Muscle layer of duodenum (tissue), 2 donors: Measurements from ENCODE around the gene GPALPP1.
"Not testable (repeated sequence)": the region's sequence is repeated elsewhere in the genome, so short reads cannot be mapped to it uniquely, and the experiment has no call there.

Experiments used
- H3K27ac ChIP-seq: one replicate; pipeline ENCODE4 v1.7.0; 2013; ENCODE audit warnings: mild to moderate bottlenecking, low read length
- H3K27me3 ChIP-seq: one replicate; pipeline ENCODE4 v1.7.0; 2013; ENCODE audit warnings: low read depth, mild to moderate bottlenecking, control low read depth, low read length
- H3K36me3 ChIP-seq, 2 donors: one replicate each; pipeline ENCODE4 v1.7.0; 2013; ENCODE audit warnings: low read length in 2 of 2, control low read depth in 1 of 2, mild to moderate bottlenecking in 1 of 2; ENCODE audit not compliant: insufficient read depth in 2 of 2, control insufficient read depth in 1 of 2
- H3K4me1 ChIP-seq, 2 donors: one replicate each; pipeline ENCODE4 v1.7.0; 2013; ENCODE audit warnings: low read length in 2 of 2, mild to moderate bottlenecking in 2 of 2, control low read depth in 1 of 2, moderate library complexity in 1 of 2; ENCODE audit not compliant: insufficient read depth in 2 of 2, control insufficient read depth in 1 of 2
- H3K4me3 ChIP-seq, 2 donors: one replicate each; pipeline ENCODE4 v1.7.0; 2013; ENCODE audit warnings: low read length in 2 of 2, low read depth in 1 of 2, mild to moderate bottlenecking in 1 of 2
- H3K9me3 ChIP-seq, 2 donors: one replicate each; pipeline ENCODE4 v1.7.0; 2013; ENCODE audit warnings: low read length in 2 of 2, control low read depth in 1 of 2, mild to moderate bottlenecking in 1 of 2; ENCODE audit not compliant: control insufficient read depth in 1 of 2
- donor health status: healthy.

The GPALPP1 gene, protein sequence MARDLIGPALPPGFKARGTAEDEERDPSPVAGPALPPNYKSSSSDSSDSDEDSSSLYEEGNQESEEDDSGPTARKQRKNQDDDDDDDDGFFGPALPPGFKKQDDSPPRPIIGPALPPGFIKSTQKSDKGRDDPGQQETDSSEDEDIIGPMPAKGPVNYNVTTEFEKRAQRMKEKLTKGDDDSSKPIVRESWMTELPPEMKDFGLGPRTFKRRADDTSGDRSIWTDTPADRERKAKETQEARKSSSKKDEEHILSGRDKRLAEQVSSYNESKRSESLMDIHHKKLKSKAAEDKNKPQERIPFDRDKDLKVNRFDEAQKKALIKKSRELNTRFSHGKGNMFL

DNA sequence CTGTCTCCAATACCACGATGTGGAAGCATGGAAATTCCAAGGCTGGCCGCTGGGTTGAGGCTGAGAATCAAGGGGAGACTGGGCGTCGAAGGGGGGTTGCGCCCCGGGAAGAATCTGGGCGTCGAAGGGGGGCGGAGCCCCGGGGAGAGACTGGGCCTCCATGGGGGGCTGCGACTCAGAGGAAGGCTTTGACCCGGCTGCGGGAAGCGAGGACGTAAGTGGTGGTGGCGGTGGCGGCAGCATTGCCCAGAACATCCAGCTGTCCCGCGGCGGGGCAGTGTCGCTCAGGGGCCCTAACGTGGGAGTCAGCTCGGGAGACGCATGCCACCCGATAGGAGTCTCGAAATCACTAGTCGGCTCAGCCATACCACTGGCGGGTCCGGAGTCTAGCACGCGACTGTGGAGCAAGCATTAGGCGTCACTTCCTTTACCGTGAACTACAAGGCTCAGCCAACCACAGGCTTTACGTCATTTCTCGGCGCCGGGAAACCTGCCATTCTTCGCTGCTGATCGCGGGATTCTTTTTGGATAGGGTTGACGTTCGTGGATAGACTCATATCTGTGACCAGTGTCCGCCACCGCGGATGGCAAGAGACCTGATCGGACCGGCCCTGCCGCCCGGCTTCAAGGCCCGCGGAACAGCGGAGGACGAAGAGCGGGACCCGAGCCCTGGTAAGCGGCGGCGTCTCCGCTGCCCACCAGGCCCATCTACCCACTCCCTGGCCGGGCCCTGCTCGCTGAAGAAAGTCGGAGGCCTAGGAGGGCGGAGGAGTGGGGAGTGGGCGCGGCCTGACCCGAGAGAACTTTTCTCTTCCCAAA lies at the start of gene GPALPP1, which contains the start of gene NUFIP1:
Gene GPALPP1, plus strand, starts transcription at position 468 of the 819 bp plus-strand sequence. Its CDS starts 117 bp downstream, at position 585.
Gene NUFIP1, minus strand, starts transcription at position 401 of the 819 bp plus-strand sequence. Its CDS starts 35 bp downstream, at position 366.
- Histone ChIP-seq H3K27me3 (no peaks in the 10 kb centered on the region), H3K9me3 (no peaks in the 10 kb centered on the region), H3K4me1 (peaks cover 3 to 38% of the 10 kb centered on the region in 2 donors), H3K36me3 (peaks cover 0 to 7% of the 10 kb centered on the region in 2 donors), H3K4me3 (peak within 1 kb of the TSS; percentile 84 to 97), H3K27ac (peak within 1 kb of the TSS; percentile 90)

DNA sequence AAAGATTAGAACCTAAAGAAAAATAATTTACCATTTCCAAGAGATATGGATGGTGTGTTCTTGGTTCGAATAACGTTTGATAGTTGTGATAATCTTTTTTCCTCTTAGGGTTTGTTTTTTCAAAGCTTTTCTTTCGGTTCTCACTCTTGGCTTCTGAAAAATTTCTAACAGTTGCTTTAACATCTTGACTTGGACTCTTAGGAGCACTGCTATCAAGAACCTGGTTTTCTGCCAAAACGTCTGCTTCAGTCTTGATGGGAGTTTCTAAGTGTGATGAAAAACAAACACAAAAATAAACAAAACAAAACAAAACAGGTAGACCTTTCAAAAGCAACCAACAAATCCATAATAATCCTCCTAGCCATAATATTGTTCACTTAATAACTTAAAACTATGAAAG lies 45.9 kb upstream of the GPALPP1 start:
- not testable (repeated sequence) for H3K9me3 ChIP-seq, H3K36me3 ChIP-seq, H3K27ac ChIP-seq

DNA sequence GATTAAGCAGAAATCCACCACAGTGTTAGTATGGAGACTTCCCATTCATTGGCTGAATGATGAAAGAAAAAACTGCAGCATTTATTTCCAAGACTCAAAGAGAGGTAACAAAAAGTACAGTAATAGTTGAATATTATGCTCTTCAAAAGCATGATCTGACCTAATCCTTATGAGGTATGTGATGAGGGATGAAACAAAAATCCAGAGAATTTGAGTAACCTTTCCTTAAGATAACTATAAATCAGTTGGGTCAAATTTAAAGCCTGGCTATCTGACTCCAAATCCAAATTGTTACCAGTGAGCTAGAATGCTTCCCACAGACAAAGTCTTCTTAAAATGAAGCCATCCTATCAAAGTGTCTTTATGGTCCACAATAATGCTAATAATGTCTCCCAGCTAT lies 38.2 kb upstream of the GPALPP1 start:
- Histone ChIP-seq H3K4me3 (no peak overlapping the region), H3K36me3 (peaks cover 4 to 5% of the 10 kb centered on the region in 2 donors), H3K27ac (no peak overlapping the region), H3K4me1 (no peaks in the 10 kb centered on the region), H3K9me3 (no peaks in the 10 kb centered on the region), H3K27me3 (no peaks in the 10 kb centered on the region)

More for the DNA sequence above, 45.9 kb upstream of the GPALPP1 start:
- not testable (repeated sequence) for H3K27me3 ChIP-seq, H3K4me3 ChIP-seq, H3K4me1 ChIP-seq

DNA sequence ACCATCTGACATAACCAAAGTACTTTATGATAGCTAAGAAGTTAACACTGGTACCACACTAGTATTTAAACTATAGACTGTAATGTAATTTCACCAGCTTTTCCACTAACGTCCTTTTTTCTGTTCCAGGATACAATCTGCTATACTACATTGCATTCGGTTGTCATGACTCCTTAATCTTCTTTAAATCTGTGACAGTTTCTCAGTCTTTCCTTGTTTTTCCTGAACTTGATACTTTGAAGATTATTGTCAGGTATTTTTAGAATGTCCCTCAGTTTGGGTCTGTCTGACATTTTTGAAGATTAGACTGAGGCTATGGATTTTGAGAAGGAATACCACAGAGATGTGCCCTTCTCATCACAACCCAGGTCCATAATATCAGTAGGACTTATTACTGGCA lies 36.7 kb upstream of the GPALPP1 start:
- no peaks in the 10 kb centered on the region for H3K4me1 ChIP-seq
- H3K4me3 ChIP-seq: no peak overlapping the region
- no peaks in the 10 kb centered on the region for H3K27me3 ChIP-seq
- H3K27ac ChIP-seq: no peak overlapping the region
- H3K36me3 ChIP-seq: peaks cover 2 to 5% of the 10 kb centered on the region in 2 donors
- no peaks in the 10 kb centered on the region for H3K9me3 ChIP-seq

DNA sequence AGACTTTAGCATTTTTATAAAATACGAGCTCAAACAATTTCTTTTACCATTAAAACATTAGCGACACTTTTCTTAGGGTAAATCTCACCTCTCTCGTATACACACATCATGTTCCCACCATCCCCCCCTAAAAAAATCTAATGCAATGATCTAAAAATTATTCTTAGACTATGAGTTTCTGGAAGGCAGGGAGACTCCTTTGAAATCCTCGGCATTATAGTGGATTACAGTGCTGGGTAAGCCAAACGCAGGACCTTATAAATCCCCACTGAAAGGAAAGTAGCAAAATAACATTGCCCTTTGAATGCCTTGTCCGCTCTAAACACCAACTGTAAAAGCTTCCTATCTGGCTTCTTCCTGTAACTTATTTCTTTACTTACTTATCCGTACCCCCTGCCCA lies 35.1 kb upstream of the GPALPP1 start:
- Histone ChIP-seq H3K9me3 (no peaks in the 10 kb centered on the region), H3K4me1 (no peaks in the 10 kb centered on the region), H3K4me3 (no peak overlapping the region), H3K27ac (no peak overlapping the region), H3K36me3 (peaks cover 0 to 5% of the 10 kb centered on the region in 2 donors), H3K27me3 (no peaks in the 10 kb centered on the region)

DNA sequence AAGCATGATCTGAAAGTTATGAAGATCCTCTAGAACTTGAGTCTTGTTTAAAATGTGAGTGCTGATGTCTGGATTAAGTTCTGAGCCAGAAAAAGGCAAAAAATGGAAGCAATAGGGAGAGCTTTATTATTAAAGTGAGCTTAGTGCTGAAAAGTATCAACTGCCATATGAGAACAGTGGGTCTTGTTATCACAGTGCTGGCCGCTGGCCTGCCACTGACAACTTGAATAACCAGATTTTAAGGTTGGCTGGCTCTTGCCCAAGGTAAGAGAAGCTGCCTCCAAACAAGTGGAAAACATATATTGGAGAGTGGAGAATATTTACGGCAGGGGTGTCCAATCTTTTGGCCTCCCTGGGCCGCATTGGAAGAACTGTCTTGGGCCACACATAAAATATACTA lies 33.9 kb upstream of the GPALPP1 start:
- Histone ChIP-seq H3K27me3 (no peaks in the 10 kb centered on the region), H3K4me3 (no peak overlapping the region), H3K36me3 (no peaks in the 10 kb centered on the region), H3K27ac (no peak overlapping the region), H3K4me1 (no peaks in the 10 kb centered on the region), H3K9me3 (no peaks in the 10 kb centered on the region)

DNA sequence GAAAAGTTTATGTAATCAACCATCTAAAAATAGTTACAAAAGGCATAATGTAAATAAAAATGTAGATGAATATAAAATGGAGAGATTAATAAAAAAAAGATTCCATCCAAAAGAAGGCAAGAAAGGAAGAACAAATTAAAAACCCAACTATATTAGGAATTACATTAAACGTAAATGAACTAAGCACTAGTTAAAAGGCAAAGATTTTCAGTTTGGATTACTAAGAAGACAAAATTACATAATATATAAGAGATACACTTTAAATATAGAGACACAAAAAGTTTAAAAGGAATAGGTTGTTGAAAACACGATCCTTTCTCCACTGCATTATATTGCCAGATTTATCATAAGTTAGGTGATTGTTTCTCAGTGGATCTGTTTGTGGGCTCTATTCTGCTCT lies 27.3 kb upstream of the GPALPP1 start:
- no peaks in the 10 kb centered on the region for H3K9me3 ChIP-seq
- no peaks in the 10 kb centered on the region for H3K4me1 ChIP-seq
- H3K4me3 ChIP-seq: no peak overlapping the region
- no peaks in the 10 kb centered on the region for H3K27me3 ChIP-seq
- H3K36me3 ChIP-seq: peaks cover 17 to 27% of the 10 kb centered on the region in 2 donors
- no peak overlapping the region for H3K27ac ChIP-seq

DNA sequence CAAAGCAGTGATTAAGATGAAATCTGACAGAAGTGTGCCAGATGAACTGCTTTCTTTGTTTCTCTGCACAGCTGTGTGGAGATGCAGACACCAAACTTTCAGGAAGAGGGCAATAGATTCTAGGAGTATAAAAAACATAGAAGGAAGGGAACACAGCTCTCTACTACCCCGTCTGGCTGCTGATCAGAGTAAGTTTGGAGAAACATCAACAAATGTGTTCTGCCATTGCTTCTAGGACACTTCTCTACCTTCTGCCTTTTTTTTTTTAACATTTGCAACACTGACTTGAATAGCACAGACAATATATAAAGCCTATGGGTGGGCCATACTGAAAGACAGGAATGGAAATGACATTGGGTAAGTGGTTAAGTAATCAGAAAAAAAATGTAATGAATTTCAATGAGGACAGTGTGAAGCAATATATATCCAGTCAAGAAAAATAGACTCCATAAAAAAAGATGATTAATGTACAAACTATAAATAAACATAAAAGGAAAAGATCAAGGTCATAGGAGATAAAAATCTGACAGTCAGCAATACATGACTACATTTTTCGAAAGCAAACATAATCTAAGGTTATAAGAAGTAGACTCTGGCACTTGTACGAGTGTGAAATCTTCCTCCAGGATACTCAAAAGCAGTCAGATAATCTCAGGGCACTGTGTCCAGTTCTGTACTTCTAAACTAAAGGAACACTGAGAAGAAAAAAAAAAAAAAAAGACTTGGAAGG lies 21.5 kb upstream of the GPALPP1 start:
- Histone ChIP-seq H3K36me3 (peaks cover 14 to 15% of the 10 kb centered on the region in 2 donors), H3K27ac (no peak overlapping the region), H3K4me3 (no peak overlapping the region), H3K27me3 (no peaks in the 10 kb centered on the region), H3K9me3 (no peaks in the 10 kb centered on the region), H3K4me1 (peaks cover 0 to 12% of the 10 kb centered on the region in 2 donors)

DNA sequence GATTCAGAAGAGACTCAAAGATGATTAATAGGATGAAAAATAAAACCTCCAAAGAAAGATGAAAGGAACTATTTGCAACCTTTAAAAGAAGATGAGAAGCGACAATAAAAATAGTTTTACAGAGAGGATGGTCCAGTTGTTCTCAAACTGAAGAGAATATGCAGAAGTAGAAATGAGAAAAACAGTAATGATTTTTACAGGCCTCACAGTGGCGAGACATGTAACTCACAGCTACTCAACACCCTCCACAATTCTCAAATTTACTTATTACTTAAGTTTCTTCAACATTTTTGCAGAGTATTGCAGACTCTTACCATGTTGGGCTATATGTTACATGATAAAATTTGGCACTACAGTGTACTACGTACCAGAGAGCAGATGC lies 20.9 kb upstream of the GPALPP1 start:
- H3K4me1 ChIP-seq: peaks cover 0 to 12% of the 10 kb centered on the region in 2 donors
- H3K27ac ChIP-seq: no peak overlapping the region
- no peaks in the 10 kb centered on the region for H3K9me3 ChIP-seq
- H3K36me3 ChIP-seq: peaks cover 10 to 12% of the 10 kb centered on the region in 2 donors
- no peak overlapping the region for H3K4me3 ChIP-seq
- no peaks in the 10 kb centered on the region for H3K27me3 ChIP-seq

DNA sequence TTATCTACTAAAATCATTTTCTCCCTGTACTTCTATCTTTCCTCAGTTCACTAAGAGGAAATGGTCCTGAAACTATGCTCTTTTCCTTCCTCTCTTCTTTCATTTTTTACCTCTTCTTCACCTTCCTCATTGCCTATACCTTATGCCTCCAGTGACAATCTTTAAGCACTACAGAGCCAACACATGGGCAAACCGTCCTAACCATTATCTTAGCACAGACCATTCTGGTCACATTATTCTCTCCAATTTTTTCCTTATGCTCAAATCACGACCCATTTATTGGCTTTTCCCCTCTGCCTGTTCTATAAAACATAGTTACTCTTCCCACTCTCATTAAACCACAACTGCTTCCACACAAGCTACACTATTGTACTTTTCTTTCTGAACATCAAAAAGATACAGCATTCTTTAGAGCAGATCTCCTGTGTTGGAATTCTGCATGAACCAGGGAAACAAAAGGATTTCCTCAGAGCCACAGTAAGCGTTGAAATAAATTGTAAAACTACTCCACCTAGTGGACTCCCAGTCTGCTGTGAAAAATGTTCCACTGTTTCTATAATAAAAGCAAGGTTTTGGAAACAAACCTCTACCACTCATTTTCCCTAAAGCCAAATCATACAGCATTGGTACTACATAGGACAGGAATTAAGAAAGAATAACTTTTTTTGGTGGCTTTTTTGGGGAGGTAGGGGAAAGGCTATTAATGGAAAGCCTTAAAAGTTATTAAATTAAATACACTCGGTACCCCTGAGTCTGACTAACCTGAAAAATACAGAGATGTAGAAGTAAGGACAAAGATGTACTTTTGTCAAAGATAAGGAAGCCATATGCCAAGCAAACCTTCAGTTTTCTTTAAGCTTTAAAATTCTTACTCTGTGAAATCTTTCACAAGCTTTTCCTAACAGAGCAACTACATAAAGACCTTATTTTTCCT lies 19.5 kb upstream of the GPALPP1 start:
- Histone ChIP-seq H3K4me3 (no peak overlapping the region), H3K27ac (no peak overlapping the region), H3K36me3 (peaks cover 2 to 10% of the 10 kb centered on the region in 2 donors), H3K27me3 (no peaks in the 10 kb centered on the region), H3K9me3 (no peaks in the 10 kb centered on the region), H3K4me1 (peaks cover 0 to 12% of the 10 kb centered on the region in 2 donors)
